Limb (tissue), 2 donors: Measurements from ENCODE around the gene DCUN1D2.

Experiments
- DNase-seq, 2 donors: peaks; one replicate each; pipeline ENCODE4 v3.0.0-alpha.2; 2016; ENCODE audit errors: extremely low spot score in 2 of 2

DCUN1D2 gene

DNA sequence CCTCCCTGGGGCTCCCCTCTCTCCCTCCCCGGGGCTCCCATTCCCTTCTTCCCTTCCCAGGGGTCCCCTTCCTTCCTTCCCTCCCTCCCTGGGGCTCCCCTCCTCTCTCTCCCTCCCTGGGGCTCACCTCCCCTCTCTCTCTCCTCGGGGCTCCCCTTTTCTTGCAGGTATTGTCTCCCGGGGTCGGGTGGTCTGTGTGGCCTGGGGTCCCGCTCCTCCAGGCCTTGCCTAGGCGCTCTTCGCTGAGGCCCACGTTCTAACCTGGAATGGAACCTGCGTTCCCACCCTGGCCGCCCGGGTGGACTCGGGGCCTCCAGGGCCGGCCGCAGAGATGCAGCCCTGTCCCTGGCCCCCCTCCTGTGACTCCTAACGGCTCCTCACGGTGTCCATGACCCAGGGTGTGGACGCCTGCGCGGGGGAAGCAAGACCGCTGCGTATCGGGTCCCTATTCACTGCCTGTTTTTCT lies 940 bp upstream of the DCUN1D2 start:
- DNase-seq: peak in 1 of 2 donors; percentile 51

DNA sequence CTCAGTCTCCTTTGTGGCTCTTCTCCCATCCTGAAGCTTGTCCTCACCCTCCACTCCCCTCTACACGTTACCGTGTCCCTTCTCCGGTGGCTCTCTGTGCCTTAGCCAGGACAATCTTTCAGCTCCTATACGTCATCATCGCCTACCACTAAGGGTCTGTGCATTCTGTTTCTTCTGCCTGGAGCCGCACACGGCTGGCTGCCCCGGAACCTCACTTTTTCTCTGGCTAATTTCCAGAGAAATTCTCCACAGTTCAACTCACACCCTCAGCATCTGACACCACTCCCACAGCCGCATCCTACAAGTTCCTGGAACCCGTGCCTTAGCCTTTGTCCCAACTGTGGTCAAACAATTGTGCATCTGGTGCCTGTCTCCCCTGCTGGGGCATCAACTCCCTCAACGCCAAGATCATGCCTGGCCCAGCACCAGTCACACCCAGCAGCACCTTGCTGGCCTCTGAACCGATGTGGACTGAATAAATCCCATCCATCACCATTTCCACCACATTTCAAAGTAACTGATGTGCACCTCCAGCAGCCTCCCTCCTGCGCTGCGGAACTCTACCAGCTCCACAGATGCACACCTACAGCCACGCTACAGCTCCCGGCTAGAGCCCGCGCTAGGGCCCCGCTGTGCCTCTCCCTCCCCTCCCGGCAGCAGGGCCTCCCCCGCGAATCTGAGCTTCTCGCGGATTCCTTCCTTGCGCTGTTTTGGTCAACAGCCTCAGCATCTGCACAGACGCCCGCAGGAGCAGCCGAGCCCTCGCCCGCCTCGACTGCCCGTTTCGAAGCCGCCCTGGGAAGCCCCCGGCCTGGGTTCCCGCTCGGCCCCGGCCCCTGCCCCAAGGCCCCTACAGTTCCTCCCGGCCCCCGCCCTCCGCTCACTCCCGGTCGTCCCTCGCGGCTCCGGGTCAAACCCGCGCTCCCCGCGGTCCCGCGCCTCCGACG lies 689 bp downstream of the DCUN1D2 start:
- peak in 1 of 2 donors; percentile 15 for DNase-seq

DNA sequence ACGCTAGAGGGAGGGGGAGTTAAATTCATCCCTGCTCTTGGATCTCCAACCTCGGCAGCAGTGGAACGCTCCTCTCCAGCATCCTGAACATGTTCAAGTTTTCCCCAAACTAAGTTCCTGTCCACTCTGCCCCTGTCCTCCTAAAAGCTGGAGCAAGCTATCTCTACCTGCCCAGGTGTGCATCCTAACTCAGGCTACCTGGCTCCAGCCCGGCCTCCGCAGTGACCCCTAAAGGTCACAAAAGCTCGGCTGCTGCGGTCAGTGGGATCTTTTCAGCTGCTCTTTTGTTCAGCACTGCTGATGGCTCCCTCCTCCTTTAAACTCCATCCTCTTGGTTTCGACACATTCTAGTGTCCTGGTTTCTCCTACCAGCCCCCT lies 1.4 kb downstream of the DCUN1D2 start:
- DNase-seq: no peak

DNA sequence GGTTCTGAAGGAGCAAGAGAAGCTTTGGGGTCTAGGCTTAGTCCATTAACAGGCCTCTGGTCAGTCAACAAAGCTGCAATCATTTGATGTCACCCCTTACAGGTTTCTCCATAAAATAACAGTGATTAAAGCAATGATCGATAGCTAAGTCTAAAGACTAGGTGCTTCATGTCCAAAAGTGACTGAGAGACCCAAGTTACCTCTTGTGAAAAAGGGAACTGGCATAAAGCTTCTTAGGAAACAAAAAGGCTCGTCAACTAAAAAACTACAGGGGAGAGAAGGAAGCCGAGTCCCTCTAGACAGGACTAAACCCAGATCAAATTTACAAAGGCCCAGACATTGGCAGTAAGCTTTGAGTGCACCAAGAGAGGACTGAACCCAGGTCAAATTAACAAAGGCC lies 2.2 kb downstream of the DCUN1D2 start:
- DNase-seq: no peak

DNA sequence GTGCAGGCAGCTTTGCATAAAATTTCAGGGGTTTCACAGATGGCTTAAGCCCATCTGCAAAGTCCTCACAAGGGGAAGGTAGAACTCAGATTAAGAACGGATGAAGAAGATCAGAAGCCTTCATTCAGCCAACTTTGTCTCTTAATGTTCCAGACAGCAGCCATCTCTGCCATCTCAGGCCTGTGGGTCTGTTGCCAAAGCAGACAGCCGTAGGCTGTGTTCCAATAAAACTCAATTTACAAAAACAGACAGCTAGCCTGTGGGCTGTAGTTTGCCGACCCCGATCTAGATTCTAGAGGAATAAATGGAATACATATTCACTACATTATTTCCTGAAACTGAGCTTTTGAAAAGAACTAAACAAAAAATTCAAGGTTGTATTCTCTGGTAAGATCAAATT lies 3.8 kb downstream of the DCUN1D2 start:
- DNase-seq: no peak

DNA sequence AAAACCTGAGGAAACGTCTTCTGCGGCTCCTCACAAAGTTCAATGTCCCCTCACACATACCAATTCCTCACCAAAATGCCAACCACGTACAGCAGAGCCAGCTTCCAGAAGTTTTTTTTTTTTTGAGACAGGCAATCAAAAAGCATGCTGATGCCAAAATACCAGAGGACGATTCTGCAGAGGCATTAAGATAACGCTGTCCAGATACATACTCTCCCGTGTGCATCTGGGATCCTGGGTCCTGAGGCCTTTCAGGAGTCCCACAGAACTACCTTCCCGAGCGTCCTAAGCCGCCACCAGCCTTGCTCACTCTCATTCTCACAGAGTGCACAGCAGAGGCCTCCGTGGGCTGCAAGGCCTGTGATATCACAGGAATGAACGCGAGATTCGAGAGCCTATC lies 5.0 kb downstream of the DCUN1D2 start:
- no peak for DNase-seq

DNA sequence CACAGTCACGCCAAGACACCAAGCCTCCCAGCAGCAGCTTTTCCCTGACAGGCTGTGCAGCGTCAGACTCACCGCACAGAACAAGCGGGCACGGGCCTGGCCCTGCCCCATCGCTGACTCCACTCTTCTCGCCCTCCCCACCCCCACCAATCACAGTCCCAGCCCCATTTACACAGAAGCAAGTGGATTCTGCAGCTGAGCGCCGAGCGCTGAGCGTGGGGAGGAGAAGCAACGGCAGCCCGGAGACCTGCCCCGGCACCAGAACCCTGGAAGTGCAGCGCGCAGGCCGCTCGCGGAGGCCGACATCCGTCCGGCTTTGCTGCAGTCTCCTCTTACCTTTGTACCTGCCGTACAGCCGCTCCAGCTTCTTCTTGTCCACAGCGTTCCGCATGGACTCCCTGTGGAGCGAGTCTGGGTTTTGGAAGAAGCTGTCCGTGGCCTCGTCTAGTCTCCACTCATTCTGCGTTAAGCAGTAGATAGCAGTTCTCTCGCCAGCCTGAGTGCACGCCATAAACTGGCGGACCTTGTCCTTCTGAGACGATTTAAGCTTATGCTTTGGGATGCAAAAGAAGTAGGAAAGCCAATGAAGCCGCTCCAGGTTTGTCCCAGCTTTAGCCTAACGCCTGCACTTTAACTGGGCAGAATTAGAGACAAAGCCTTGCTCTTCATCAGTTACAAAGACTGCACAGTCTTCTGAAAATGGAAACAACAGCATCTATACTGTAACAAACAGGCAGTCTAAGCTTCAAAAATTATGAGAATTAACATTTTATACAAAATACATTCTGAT lies 6.8 kb downstream of the DCUN1D2 start:
- no peak for DNase-seq

DNA sequence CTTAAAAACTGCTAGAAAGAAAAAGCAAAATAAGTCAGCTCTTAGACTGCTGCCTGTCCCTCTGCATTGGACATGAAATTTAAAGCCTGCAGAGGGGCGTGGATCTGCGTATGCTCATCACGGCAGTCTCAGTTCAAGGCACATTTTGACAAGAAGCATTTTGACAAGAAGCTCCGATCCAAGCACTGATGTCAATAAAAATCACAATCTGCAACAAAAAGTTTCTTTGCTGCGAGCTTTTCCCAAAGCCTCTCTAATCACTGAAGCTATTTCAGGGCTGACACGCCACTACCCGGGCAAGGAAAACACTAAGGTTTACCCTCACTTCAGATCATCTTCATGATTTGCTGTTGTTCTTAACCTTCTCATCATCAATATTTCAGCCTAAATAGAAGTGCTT lies 7.4 kb downstream of the DCUN1D2 start:
- DNase-seq: no peak

DNA sequence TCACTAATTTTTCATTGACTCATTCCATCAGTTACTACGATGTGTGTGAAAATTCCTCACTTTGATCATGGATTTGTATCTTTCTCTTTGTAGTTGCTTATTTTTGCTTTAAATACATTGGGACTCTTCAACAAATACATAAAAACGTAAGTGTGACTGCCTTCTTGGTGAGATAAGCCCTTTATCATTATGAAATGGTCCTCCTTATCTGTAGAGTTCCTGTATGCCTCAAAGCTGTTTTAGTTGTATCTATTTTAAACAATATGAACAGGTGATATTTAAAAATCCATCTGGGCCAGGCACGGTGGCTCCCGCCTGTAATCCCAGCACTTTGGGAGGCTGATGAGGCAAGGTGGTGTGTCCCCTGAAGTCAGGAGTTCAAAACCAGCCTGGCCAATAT lies 11.3 kb downstream of the DCUN1D2 start:
- no peak for DNase-seq

DNA sequence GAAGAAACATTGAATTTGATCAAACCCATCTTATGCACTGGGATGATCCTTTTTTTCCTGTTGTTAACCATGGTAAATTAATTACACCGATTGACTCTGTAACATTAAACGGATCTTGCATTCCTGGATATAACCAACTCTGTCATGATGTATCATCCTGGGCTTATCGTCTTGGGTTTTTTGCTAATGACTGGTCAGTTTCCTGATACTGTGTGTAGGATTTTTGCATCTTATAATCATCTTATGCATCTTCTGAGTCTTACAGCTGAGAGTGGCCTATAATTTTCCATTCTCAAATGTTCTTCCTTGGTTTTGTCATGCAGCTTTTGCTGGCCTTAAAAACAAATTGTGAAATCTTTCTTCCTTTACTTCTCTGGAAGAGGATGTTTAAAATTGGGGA lies 12.8 kb downstream of the DCUN1D2 start:
- no peak for DNase-seq

DNA sequence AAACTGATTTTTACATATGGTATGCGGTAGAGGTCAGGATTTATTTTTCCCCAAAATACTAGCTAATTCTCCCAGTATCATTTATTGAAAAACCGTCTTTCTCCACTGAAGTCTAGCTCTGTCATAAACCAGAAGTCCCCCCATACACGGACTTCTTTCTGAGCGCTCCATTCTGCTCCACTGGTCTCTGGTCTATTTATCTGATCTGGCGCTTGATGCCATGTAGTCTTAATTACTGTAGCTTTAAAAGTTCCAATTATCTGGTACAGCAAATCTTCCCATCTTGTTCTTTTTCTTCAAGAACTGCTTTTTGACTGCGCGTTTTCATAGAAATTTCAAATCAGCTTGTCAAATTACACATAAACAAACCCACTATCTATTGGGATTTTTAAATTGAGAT lies 13.7 kb downstream of the DCUN1D2 start:
- no peak for DNase-seq

DNA sequence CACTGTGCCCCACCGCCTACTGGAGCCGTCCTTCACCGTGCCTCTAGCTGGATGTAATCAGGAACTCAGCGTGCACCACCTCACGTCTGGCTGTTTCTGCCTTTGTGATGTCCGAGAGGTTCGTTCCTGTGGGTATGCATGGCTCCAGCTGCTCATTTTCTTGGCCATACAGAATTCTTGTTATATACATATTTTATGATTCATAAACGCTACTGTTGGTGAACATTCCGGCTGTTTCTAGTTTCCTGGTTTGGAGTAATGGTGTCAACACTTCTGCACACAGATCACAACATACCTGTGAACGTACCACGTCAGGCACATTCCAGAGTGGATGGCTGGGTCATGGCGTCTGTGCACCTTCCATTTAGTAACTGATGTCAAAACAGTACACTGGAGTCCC lies 14.6 kb downstream of the DCUN1D2 start:
- DNase-seq: no peak

DNA sequence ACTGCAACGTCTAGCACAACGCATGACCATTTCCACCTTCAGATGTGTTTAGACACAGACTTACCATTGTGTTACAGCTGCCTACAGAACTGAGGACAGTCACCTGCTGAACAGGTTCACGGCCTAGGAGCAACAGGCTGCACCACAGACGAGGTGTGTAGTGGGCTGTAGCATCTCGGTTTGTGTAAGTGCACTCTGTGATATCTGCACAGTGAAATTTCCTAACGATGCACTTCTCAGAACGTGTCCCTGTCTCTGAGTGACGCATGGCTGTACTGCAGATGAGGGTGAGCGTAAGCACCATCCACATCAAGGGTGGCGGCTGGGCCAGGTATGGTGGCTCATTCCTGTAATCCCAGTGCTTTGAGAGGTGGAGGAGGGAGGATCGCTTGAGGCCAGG lies 15.2 kb downstream of the DCUN1D2 start:
- DNase-seq: no peak

DNA sequence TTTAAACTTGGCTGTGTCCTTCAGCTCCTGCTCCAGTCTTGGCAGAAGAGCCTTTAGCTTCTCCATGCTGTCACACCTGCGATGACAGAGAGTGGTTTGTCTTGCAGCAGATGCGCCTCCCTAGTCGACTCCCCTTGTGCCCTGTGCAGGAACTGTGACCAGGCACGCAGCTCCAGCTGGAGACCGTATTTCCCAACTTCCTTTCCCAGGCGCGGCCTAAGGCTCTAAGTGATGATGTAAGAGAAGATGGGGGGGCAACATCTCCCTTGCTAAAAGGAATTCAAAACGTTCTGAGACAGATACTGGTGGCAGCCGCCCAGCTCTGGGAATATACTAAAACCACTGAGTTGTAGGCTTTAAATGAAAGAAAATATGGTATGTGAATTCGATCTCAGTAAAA lies 16.3 kb downstream of the DCUN1D2 start:
- DNase-seq: no peak

DNA sequence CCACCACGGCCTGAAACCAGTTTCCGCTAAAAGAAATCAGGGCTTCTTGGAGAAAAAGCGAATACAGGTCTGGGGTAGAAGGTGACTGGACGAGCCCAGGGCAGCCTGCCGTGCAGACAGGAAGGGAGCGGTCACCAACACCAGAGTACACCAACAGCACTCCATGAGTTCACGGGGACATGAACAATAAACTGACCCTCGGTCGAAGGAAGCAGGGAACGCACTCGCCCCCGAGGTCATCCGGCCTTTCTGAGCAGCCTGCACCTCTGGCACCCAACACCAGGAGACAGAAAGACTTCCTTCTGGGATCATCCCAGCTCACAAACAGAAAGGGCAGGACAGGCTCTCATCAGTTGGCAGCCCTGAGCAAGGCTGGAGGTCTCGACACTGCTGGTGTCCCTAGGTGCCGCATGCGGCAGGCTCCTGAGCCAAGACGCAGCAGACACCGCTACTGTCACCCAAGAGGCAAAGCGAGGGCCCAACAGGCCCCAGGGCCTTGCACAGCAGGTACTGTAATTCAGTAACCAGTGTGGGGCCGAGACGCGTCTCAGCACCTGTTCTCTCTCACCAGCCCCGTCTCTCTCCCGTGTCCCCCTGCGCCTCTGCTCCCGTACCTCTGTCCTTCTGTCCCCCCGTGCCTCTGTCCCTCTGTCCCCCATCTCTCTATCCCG lies 18.0 kb downstream of the DCUN1D2 start:
- DNase-seq: peak in 1 of 2 donors; percentile 20

DNA sequence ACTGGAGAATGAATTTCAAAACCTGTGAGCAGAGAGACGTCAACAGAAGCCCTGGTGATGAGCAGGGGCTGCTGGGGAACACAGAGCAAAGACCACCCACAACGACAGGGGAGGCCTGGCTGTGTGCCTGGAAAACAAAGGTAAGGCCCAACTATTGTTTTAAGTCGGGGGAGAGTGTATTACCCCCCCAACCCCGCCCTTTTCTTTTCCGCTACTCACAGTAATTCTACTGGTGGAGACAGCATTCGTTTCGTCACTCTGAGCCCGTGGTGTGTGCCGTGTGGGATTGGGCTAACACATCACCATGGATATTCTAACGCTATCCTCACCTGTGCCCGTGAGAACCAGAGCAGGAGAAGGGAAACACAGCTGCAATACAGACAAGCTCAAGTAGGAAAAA lies 18.7 kb downstream of the DCUN1D2 start:
- no peak for DNase-seq

DNA sequence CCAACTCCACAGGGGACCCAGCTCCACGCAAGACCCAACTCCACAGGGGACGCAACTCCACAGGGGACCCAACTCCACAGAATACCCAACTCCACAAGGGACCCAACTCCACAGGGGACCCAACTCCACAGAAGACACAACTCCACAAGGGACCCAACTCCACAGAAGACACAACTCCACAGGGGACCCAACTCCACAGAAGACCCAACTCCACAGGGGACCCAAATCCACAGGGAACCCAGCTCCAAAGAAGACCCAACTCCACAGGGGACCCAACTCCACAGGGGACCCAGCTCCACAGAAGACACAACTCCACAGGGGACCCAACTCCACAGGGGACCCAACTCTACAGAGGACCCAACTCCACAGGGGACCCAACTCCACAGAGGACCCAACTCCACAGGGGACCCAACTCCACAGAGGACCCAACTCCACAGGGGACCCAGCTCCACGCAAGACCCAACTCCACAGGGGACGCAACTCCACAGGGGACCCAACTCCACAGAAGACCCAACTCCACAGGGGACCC lies 19.8 kb downstream of the DCUN1D2 start:
- DNase-seq: peak in 1 of 2 donors; percentile 16

DNA sequence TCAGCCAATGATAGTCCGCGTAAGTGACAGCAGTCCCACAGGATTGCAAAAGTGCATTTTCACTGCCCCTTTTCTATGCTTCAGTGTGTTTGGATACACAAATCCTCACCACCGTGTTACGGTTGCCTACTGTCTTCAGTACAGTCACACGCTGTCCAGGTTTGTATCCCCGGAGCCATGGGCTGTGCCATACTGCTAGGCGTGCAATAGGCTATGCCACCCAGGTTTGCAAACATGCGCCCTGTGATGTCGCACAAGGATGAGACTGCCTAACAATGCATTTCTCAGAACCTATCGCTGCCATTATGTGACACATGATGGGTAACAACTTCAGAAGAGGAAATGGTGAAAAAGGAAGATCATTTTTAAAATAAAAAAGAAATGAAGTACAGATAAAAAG lies 20.4 kb downstream of the DCUN1D2 start:
- DNase-seq: peak in 1 of 2 donors; percentile 17

DNA sequence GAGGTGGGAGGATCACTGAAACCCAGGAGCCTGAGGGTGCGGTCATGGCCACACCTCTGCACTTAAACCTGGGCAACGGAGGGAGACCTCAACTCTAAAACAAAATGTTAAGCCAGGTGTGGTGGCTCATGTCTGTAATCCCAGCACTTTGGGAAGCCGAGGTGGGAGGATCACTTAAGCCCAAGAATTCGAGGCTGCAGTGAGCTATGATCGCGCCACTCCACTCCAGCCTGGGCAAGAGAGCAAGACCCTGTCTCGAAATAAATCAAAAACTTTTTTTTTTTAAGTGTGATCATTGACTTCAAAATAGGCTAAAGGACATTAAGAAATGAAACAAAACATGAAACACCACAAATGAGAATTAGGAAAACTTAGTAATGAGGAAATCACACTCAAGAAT lies 20.9 kb downstream of the DCUN1D2 start:
- DNase-seq: no peak

DNA sequence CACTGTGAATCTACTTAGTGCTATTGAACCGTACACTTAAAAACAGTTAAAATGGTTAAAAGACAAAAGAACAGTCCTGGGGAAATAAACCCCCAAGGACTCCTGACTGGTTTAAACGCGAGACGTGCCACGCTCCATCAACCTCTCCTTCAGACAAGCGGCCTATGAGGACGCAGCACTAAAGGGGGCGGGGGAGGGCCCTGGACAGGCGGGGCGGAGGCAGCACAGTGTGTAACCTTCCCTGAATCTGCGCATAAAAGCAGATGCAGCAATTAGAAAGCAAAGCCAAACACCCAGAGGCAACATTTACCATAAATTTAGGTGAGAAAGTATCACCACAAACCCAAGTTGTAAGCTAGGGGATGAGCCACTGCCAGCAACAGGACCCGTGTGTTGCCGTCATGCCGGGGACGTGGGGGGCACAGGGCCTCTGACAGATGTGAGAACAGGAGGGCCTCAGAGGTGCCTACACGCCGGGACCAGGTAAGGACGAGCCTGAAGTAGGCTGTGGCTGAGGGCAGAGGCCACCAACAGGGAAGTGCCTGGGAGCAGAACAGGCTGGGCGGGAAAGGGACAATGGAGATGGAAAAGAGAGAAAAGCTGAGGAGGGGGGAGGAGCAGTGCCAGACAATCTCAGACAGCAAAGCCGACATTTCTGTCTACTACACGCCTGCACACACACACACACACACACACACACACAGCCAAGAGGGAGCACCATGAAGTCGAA lies 21.9 kb downstream of the DCUN1D2 start:
- DNase-seq: peak in 1 of 2 donors; percentile 46

DNA sequence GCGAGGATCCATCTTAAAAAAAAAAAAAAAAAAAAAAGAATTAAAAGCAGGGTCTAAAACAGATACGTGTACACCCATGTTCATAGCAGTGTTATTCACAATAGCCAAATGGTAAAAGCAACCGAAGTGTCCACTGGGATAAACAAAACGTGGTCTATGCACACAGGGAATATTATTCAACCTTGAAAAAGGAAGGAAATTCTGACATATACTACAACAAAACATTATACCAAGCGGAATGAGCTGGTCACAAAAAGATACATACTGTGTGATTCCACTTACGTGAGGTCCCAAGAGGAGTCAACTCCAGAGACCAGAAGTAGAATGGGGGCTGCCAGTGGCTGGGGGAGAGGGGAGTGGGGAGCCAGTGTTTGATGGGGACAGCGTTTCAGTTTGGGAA lies 22.5 kb downstream of the DCUN1D2 start:
- peak in 1 of 2 donors; percentile 3 for DNase-seq
